HG03196 (cell line): ENCODE data around the gene ULK4.

Source experiments
- ATAC-seq: cut with Tn5 transposase; IDR thresholded peaks from one replicate; pipeline ENCODE4 v1.9.1; 2021; ENCODE audit not compliant: unreplicated experiment

The ULK4 gene

DNA sequence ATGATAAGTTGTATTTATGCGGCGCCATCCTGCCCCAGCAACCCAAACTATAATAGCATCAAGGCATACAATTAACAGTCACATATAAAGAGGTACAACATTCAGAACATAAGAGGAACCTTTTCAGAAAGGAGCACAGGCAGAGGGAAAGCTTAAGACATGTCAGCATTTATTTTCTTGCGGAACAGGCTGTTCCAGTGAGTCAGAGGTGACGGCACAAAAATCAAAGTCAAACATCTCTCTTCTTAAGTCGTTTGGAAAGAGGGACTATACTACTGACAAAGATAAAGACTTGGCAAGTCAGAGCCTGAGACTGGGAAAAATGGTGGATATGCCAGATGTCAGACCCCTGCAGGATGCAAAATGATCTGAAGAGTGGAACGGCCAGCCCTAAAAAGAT lies 634.2 kb downstream of the ULK4 start:
- no peak for ATAC-seq

DNA sequence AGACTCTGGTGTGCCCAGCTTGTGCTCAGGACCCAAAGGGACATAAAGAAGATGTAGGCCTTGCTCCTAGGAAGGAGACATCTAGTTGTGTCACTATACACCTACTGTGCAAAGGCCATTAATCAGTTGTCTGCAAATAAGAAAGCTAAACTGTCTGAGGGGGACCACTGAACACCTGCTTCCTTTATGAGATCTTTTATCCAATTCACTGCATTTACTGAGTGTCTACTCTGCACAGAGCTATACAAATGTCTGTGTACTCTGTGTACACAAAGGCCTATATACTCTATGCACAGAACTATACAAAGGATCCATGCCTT lies 637.8 kb downstream of the ULK4 start:
- no peak for ATAC-seq

DNA sequence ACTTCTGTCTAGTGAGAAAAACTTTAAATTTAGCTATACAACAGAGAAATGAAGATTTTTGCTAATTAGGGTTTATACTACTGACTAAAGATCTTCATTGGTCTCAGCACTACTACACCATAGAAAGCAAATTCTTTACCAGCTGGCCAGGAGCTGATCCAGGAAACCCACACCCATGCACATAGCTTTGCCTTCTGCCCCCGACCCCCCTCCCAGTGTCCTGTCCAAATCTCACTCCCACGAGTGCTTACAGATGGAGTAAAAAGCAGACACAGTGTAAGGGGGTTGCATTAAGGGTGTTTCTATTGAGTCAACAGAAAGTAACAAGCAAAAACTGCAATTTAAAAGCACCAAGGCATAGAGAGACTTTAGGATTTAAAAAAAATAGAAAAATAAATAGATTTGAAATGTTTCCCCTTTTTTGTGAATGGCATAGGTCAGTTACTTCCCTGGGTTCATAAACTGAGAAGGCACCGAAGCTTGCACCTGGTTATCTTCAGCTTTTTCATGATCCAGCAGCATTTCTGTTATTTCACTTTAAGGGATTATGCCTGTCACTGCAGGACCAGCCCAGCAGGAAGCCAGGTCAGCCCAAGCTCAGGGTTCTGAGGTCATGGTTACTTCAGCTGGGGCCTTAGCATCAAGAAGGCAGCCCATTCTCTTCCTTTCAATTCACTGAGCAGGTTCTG lies 638.3 kb downstream of the ULK4 start:
- ATAC-seq: no peak

DNA sequence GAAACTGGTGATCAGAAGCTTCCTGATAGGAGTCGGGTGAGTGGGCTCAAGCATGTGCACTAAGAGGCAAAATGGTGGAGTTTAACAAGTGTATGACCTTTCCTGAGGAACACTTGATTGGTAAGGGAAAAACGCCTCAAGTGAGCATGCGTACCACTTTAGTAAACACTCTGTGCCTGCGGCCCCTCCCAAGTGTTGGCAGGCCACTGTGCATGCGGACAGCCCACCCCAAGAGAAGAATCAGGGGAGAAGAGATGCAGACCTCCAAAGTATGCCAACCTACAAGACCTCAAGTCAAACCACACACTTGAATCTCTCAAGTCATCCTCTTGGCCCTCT lies 640.3 kb downstream of the ULK4 start:
- ATAC-seq: no peak

DNA sequence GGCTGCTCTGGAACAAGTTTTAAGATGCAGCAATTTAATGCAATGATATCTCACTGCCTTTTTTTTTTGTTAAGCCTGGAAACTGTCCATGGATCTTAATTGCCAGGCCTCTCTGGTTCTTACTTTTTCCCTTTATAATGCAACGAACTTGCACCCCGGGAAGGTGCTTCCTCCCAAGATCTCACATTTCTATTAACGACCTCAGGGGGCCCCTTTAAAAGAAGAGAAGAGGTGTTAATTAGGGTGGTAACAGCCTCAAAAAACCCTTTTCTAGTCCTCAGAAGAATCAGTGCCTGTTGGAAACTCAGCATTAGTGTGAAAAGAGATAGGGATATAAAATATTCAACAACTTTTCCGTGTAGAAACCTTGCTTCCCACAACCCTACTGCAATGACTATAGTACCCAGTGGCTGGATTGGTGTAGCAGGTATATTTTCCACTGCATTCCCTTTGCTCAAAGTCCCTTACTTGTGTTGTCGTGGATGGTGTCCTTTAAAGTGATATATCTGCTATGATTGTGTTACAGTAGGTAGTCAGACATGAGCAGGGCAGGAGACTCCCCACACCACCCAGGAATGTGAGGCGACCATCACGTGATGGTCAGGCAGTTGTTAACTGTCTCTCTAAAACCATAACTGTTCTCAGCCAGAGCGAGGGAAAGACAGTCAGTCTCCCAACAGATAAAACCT lies 640.8 kb downstream of the ULK4 start:
- no peak for ATAC-seq

DNA sequence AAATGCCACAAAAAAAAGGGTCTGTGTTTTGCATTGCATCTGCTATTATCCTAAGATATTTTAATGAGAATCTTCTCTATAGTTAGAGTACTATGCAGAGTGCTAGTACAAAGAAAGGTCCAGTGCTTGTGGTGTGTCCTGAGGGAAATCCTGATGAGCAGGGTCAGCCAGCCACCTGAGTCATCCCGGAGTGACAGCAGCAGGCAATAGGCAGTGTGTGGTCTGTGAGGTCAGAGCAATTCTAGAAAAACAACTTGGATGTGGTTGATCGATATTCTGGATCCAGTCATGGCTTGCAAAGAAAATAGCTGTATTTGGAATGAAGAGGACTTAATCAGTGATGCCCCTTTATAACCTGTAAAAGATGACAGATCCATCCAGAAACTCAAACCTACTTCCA lies 643.4 kb downstream of the ULK4 start:
- ATAC-seq: no peak

DNA sequence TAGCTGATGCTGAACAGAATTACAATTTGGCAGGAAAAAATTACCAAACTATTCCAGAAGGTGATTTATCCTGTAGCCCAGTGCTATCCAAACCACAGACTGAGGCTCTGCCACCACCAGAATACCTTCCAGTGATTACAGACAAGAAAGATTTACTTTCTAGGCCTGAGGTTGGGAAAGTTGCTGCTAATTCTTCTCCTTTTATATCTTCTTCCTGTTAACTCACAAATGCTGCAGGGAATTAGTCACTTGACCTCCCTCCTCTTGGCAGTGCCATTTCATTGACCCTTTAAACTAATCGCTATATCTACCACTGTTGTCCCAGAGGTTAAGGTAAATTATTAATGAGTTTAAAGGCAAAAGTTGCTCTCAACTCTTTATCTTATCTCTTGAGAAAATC lies 644.2 kb downstream of the ULK4 start:
- ATAC-seq: no peak

DNA sequence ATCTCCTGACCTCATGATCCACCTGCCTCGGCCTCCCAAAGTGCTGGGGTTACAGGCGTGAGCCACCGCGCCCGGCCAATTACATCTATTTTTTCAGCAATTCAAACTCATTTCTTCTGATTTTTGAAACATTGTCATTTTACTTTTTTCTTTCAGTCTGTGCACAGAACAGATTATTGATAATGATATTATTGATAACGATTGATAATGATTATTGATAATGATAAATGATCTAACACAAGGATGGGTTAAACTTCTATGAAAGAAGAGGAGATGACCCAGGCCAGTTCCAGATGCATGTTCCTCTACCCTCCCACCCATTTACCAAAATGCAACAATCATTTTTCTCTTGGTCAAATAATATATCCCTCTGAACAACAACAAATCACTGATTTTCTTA lies 644.6 kb downstream of the ULK4 start:
- no peak for ATAC-seq

DNA sequence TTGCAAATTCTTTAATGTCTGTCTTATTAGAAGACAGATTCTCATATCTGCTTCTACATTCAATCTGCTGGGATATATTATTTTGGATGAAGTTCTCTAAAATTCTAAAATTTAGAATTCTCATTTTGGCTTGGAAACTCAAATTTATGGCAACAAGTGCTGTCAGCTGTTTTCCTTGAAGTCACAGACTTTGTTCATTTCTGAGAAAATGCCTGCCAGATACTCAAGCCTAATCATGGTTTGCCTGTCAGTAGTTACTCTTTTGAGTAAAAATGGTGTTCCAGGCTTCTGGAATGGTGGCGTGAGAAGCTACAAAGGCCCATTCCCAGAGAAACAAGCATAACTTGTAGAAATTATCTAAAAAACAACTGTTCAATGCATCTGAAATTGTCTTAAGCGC lies 646.8 kb downstream of the ULK4 start:
- ATAC-seq: no peak

DNA sequence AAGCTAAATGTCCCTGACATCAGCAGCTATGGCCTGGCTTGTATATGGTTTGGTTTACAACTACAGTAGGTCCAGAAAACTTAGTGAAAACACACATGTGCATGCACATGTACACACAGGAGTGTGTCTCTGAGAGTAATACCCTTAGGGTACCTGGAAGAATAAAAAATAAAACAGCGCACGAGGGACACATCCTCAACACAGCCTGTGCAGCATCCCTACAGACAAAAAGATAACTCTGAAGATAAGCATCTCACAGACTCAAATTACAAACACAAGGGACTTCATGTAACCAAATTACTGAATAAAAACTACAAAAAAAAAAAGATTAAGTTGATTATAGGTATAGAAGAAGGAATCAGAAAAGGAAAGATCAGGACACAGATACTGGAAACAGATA lies 653.8 kb downstream of the ULK4 start:
- ATAC-seq: no peak

DNA sequence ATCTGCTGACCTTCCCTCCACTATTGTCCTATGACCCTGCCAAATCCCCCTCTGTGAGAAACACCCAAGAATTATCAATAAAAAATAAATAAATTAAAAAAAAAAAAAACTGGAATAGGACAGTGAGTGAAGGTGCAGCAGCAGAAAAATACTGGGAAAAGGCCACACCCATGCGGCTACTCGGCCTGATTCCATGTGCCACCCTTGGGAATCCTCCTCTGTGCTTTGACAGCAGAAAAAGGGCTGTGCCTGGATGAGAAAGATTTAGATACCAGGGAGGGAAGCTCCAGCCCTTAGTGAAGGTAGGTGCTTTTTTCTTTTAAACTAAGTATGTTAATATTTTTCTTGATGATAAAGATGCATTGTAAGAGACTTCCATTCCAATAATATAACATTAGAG lies 654.8 kb downstream of the ULK4 start:
- ATAC-seq: no peak

DNA sequence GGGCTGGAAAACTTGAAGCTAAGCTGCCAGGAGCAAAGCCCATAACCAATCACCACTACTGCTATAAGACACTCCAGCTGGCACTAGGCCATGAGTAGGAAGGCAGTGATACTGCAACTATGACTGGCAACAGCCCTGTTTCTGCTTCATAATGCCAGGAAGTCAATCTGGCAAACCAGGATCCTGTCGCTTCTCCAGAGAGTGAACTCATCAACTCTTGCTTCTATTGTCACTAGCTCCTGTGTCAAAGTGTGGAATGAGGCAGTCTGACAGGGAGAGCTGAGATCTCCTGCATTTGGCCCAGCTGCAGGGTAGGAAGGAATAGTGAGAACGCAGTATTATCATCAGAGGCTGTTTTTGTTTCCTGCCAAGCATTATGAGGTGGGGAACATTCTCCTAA lies 657.3 kb downstream of the ULK4 start:
- no peak for ATAC-seq

DNA sequence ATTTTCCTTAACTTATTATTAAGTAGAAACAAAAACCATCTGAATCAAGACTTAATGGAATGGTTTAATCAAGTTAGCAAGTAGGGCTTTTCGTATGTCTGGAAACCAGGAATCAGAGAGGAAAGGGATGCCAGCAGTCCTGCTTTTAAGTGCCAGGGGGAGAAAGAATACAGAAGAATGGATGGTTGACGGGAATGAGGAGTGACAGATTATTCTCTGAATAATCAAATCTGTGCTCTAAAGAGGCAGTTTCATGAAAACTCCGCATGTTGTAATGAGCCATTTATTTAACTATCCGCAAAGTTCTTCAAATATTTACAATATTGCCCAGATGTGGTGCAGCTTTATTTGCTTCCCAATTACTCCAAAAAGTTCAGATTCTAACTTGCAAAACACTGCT lies 659.6 kb downstream of the ULK4 start:
- ATAC-seq: no peak

DNA sequence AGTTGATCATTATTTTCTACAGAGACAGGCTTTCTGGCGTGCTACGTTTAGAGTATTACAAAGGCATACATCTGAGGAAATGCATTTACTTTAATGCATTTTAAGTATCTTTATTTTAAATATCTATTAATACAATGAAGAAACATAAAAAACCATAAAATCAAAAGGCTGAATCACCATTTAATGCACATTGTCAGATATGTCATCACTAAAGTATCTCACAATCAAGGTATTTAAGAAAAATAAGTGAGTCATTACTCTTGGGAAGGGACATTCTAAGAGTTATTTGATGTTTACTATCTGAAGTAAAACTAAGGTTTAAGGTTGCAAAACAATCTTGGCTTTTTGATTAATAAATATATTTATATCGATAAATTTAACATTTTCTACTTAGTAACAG lies 660.4 kb downstream of the ULK4 start:
- no peak for ATAC-seq

DNA sequence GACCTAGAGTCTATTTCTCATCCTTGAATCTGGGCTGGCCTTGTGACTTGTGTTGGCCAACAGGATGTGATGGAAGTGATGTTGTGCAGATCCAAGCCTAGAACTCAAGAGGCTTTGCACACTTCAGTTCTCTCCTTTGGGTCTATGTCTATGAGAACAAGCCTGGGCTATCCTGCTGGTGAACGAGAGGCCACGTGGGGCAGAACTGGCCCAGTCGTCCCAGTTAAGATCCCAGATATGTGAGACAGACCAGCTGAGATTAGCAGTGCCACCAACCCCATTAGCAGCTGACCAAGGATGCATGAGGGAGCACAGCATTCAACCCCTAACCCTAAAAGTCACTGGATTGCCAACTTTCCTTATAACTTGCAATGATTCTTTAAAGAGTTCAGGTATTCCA lies 662.9 kb downstream of the ULK4 start:
- ATAC-seq: no peak

DNA sequence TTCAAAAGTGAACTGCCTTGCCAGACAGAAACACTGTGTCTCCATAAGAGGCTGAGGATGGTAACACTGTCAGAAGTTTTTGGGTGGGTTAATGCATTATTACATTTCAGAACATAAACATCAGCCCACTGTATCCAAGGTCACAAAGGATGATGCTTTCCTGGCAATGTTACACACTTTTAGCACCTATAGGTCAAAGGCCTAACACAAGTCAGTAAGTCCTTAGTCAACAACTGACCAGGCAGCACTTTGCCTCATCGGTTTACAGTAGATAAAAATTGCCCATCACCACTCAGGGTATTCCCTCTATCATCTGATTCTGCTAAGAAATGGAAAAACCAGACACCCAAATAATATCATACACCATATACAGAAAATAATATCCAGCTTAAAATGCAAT lies 664.2 kb downstream of the ULK4 start:
- ATAC-seq: no peak

DNA sequence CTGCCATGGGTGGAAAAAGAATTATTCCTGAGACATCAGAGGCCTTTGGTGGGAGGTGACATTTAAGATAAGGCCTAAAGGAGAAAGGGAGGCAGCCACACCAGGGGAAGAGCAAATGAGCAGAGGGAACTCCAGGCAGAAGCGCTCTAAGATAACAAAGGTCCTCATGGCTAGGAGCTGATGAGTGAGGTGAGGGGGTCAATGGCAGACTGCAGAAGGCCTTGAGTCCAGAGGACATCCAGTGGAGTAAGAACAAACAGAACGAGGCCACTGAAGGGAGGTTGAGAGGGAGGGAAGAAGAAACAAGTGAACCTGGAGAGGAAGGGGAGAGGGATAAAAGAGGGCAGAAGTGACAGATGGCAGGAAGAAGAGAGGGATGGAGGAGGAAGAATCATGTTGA lies 665.3 kb downstream of the ULK4 start:
- ATAC-seq: no peak

DNA sequence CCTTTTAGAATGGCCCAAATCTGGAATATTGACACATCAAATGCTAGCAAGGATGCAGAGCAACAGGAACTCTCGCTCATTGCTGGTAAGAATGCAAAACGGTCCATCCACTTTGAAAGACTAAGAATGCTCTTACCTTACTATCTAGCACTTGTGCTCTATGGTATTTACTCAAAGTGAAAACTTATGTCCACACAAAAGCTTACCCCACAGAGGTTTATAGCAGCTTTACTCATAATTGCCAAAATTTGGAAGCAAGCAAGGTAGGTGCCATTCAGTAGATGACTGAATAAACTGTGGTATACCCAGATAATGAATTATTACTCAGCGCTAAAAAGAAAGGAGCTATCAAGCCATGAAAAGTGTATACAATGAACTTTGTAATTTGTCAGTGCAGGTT lies 666.2 kb downstream of the ULK4 start:
- no peak for ATAC-seq

DNA sequence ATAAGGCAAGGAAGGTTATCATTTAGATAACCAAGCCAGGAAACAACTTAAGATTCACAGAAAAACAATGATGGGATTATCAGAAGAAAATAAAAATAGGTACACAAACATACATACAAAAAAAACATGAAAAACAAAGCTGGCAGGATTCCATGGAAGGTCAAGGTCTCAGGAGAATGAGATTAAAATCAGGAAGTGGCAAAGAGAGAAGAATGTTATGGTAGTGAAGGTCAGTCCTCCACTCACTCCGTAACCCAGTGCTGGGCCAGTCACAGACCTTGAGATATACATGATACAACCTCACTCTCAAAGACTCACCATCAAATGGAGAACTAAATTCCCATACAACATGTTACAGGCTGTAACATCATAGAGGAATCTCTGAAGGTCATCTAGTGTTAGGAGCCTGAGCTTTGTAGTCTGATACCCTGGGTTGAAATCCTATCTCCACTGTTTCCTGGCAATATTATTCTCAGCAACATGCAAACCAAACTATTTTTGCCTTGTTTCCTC lies 668.7 kb downstream of the ULK4 start:
- ATAC-seq: no peak

DNA sequence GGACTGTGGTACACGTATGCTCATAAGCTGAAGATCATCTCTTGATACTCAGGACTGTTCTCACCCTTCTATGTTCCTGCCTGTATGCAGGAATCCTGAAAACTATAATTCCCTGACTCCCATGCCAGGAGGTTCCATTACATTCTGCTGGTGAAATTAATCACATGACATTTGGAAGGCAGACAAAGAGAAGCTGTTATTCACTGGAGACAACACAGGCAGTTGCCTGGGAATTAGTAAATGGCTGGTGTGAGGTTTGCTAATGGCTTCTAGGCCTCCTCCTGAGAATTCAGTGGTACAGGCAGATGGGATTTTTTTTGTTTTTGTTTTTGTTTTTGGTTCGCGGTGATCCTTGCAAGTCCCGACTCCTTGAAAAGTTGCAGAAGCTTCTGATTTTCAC lies 671.2 kb downstream of the ULK4 start:
- ATAC-seq: no peak

DNA sequence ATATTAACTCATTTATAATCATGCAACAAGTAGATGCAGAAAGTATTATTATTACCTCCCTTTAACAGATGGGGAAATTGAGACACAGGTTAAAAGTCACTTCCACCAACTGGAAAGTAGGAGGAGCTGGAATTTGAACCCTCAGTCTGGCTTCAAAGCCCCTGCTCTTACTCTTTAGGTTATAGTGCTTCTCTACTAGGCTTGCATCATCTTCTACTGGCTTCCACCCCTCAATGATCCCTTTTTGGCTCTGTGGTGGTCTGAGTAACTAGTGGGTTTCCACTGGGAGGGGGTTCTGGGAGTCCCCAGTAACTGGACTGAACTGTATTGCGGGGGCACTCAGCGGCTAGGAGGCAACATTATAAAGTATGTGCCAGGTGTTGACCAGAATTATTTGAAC lies 671.6 kb downstream of the ULK4 start:
- ATAC-seq: no peak

DNA sequence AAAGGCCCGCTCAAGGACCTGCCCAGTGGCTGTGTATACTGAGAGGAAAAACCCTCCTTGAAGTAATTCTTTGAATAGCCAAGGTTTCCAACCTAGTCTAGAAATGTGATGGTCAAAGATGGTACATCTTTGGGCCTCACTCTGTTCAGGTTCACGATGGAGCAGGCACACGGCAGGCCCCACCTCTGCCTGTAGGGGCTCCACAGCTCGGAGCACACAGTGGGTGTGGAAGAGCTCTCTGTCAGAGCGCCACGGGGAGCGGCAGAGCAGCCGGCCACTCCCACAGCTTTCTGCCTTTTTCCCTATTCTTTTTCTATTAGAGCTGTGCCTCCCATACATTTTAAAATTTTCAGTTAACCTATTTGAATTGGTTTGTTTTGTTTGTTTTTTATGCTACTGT lies 673.1 kb downstream of the ULK4 start:
- no peak for ATAC-seq

DNA sequence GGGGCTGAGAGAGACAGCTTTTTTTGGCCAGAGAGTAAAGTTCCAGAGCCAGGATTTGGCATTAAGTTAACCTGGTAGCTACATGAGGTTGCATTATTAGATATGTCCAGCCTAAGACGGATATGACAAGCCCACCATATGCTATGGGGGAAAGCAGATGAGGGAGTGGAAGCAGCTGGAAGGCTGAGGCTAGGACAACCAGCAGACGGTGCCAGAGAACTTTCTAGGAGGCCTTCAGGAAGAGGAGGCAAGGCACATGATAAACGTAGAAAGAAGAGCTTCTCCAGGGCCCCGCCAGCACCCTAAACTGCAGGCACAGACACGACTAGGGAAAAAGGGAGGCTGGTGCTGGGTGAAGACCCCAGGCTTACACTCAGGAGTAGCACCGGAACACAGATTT lies 675.6 kb downstream of the ULK4 start:
- no peak for ATAC-seq
